ENCODE measurements around the gene ALK. TPM values are rescaled to one million over a fixed set of nuclear protein-coding genes. Genes with fewer than 3 reads are reported as not detected.

ALK gene
- total RNA-seq, 1 donor from 2014 or later, result not detected

DNA sequence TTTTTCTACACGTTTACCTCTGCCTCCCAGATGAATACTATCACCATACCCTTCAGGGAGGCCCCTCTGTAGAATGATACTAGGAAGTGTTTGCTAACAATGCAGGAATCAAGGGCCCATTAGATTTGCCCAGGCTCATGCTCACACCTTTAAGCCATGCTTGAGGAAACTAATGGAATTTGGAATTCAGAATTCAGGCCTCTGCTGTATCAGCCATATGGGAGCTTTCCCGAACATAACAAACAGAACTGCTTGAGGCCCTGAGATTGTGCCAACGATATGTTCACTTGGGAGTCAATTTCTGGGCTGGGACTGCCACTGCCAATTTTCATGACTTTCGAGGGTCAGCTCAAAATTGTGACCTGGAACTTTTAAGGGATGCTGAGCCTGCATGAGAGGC is 523.7 kb downstream of the ALK start:
- Mint-ChIP-seq H3K9me3 (ENCODE audit: low read depth) (no peaks in the 10 kb centered on the region), H3K4me1 (ENCODE audit: low read depth) (peaks cover 1% of the 10 kb centered on the region), H3K4me3 (ENCODE audit: low read depth) (no peak overlapping the region), H3K27ac (no peak overlapping the region), H3K36me3 (ENCODE audit: insufficient read depth) (no peaks in the 10 kb centered on the region), H3K27me3 (peaks cover 26% of the 10 kb centered on the region)
- DNase-seq (ENCODE audit: low spot score, unreplicated experiment), result no peak
- TF ChIP-seq, protein P1, sequence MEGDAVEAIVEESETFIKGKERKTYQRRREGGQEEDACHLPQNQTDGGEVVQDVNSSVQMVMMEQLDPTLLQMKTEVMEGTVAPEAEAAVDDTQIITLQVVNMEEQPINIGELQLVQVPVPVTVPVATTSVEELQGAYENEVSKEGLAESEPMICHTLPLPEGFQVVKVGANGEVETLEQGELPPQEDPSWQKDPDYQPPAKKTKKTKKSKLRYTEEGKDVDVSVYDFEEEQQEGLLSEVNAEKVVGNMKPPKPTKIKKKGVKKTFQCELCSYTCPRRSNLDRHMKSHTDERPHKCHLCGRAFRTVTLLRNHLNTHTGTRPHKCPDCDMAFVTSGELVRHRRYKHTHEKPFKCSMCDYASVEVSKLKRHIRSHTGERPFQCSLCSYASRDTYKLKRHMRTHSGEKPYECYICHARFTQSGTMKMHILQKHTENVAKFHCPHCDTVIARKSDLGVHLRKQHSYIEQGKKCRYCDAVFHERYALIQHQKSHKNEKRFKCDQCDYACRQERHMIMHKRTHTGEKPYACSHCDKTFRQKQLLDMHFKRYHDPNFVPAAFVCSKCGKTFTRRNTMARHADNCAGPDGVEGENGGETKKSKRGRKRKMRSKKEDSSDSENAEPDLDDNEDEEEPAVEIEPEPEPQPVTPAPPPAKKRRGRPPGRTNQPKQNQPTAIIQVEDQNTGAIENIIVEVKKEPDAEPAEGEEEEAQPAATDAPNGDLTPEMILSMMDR (IDR thresholded peaks at IDR 0.05; ENCODE audit: unreplicated experiment), result no peak

DNA sequence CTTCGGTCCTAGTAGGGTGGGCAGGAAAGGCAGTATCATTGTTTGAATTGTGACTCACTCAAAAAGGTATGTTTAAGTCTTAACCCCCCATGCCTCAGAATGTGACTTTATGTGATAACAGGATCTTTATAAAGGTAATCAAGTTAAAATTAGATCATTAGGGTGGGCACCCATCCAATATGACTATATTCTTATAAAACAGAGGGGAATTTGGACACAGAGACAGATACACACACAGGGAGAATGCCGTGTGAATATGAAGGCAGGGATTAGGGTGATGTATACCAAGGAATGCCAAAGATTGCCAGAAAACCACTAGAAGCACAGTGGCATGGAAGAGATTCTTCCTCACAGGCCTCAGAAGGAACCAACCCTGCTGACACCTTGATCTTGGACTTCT is 524.3 kb downstream of the ALK start:
- Mint-ChIP-seq H3K4me1 (ENCODE audit: low read depth) (peaks cover 1% of the 10 kb centered on the region), H3K27ac (peak overlapping the region; percentile 37), H3K36me3 (ENCODE audit: insufficient read depth) (no peaks in the 10 kb centered on the region), H3K27me3 (peaks cover 27% of the 10 kb centered on the region), H3K4me3 (ENCODE audit: low read depth) (no peak overlapping the region), H3K9me3 (ENCODE audit: low read depth) (no peaks in the 10 kb centered on the region)
- no peak for DNase-seq (ENCODE audit: low spot score, unreplicated experiment)
- TF ChIP-seq, protein P1 (IDR thresholded peaks at IDR 0.05; ENCODE audit: unreplicated experiment), result no peak

DNA sequence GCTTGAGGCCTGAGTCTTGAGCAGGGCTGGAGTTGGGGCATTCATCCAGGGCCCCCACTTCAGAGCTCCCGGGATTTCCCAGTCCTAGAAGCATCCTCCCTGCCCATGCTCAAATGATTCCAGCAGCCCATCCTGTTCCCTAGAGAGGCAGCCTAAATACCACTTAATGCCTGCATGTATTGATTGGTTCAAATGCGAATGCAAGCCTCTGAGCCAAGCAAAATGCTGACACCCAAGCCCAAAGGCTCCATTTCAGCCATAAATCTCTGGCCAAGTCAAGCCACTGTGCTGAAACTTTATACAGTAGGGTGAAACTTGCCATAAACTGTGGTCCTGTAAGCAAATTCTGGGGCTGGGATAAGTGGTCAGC is 526.4 kb downstream of the ALK start:
- peaks cover 3% of the 10 kb centered on the region for H3K4me1 Mint-ChIP-seq (ENCODE audit: low read depth)
- peak overlapping the region; percentile 49 for H3K27ac Mint-ChIP-seq
- TF ChIP-seq, protein P1 (IDR thresholded peaks at IDR 0.05; ENCODE audit: unreplicated experiment), result no peak
- no peaks in the 10 kb centered on the region for H3K36me3 Mint-ChIP-seq (ENCODE audit: insufficient read depth)
- peaks cover 30% of the 10 kb centered on the region for H3K27me3 Mint-ChIP-seq
- H3K9me3 Mint-ChIP-seq (ENCODE audit: low read depth), result no peaks in the 10 kb centered on the region
- no peak for DNase-seq (ENCODE audit: low spot score, unreplicated experiment)
- no peak overlapping the region for H3K4me3 Mint-ChIP-seq (ENCODE audit: low read depth)

DNA sequence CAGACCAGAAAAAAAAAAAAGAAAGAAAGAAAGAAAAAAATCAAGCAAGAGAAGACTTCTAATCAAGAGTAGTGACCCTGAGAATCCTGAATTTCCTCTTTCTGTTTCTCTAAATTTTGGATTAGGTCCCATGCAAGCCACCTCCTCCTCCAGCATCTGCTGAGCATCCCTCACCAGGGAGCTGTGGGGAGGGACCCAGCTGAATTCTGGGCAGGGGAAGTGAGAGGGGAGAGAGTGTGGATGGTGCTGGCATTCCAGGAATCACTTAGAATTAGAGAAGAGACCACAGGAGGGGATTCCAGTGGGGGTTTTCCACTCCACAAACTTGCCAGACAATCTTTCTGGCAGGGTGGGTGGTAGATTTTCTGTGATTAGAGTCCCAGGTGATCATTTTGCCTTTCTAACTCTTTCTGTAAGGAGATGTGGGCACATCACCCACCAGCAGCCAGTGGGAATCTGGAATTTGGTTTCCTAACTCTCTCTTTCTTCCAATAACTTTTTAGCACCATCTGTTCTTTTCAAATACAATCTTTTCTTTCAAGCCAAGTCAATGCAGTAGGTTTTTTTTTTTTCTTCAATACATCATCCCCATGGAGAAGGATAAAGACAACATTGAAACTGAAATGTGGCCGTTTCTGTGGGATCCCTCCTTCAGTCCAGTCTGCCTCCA is 526.9 kb downstream of the ALK start:
- TF ChIP-seq, protein P1 (IDR thresholded peaks at IDR 0.05; ENCODE audit: unreplicated experiment), result no peak
- Mint-ChIP-seq H3K4me1 (ENCODE audit: low read depth) (peaks cover 3% of the 10 kb centered on the region), H3K27me3 (peaks cover 30% of the 10 kb centered on the region), H3K4me3 (ENCODE audit: low read depth) (no peak overlapping the region), H3K36me3 (ENCODE audit: insufficient read depth) (no peaks in the 10 kb centered on the region), H3K27ac (peak overlapping the region; percentile 49), H3K9me3 (ENCODE audit: low read depth) (no peaks in the 10 kb centered on the region)
- DNase-seq (ENCODE audit: low spot score, unreplicated experiment), result no peak

DNA sequence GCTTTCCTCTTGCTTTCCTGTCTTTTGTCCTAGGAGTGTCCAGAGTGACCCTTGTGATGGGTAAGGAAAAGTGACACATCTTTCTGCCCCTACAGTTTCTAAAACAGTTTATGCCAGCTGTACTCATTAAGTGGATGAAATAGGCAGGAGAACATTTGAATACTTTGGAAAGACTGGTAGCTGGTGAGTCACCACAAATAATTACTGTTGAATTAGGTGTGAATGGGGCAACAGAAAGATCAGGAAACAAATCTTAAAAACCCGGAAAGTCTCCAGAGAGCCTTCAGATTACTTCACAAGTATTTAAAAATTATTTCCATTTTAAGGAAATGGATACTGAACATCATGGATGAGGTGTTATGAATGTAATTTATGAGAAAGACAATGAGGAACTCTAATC is 527.7 kb downstream of the ALK start:
- TF ChIP-seq, protein P1 (IDR thresholded peaks at IDR 0.05; ENCODE audit: unreplicated experiment), result no peak
- H3K4me3 Mint-ChIP-seq (ENCODE audit: low read depth), result no peak overlapping the region

More for the DNA sequence above, 527.7 kb downstream of the ALK start:
- Mint-ChIP-seq H3K27me3 (peaks cover 30% of the 10 kb centered on the region), H3K27ac (no peak overlapping the region), H3K9me3 (ENCODE audit: low read depth) (no peaks in the 10 kb centered on the region), H3K4me1 (ENCODE audit: low read depth) (peaks cover 3% of the 10 kb centered on the region), H3K36me3 (ENCODE audit: insufficient read depth) (no peaks in the 10 kb centered on the region)
- no peak for DNase-seq (ENCODE audit: low spot score, unreplicated experiment)
